ENCODE measurements around the gene SMTNL2.

SMTNL2 gene

DNA sequence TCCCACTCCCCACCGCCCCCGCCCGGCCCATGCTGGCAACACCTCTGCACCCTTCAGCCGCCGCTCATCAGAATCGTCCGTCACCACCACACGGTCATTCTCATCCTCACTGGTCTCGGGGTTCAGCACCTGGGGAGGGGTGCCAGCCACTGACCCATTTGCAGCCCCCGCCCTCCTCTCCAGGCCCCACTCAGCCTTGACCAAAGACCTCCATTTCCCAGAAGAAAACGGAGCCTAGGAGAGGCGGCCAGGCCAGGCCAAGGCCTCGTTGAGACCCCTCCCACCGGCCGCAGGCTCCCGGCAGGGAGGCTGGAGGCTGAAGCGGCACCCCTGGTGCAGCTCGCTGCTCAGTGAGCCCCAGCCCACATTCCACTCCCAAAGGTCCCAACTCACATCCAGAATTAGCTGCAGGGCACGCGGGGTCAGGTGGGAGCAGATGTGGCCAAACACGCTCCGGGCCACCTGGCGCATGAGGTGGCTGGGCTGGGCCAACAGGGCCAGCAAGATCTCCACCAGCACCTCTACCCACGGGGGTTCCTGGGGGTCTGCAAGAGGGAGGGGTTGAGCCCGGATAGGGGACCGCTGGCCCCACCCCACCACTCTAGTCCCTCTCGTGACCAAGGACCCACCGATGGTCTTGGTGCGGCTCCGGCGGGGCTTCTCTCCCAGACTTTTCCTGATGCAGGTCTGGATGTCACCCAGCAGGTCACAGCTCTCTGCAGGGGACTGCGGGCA is 38.9 kb upstream of the SMTNL2 start:
- DNase-seq = no peak

DNA sequence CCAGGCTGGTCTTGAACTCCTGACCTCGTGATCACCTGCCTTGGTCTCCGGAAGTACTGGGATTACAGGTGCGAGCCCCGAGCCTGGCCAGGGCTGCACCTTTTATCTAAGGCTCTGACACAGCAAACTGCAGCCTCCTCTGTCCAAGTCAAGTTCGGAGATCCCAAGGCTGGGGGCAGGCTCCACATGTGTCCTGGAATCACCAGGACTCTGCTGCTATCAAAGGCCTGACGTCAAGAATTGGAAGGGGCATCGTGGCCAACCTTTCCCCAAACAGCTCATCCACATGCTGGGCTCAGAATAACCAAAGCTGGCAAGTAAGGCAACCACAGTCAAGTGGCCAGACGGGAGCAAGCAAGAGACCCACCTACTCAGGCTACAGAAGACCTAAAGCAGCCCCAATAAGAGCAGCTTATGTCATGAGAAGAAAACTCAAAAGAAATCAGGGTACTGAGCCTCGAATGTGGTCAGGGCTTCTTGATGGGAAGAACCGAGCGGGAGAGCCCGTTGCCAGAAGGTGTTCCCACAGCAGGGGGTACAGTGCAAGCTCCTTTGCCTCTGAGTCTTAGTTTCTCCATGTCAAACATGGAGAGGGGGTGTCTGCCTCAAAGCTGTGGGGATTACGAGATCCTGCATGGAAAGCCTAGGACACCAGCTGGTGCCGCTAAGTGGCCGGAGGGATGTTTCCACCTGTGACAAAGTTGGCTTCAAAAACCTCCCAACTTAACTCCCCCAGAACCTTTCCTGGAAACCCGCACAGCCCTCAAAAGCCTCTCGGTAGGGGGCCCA is 37.0 kb upstream of the SMTNL2 start:
- no peak for DNase-seq

DNA sequence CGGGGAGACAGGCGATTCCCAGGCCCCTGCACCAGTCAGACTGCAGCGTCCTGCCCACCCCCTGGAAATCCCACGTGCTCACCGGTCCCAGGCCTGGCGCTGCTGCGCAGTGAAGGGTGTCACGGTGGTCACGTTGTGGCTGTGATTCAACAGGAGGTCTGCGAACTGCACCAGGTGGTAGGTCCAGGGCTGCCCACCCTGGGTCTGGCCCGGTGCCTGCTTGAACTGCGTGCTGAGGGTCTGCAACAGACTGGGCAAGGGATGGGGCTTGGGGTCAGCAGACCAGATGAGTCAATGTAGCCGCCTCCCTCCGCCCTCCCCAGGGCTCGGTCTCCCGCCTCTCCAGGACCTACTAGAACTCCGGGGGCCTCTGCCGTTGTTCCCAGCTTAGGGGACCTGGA is 36.3 kb upstream of the SMTNL2 start:
- DNase-seq = no peak

DNA sequence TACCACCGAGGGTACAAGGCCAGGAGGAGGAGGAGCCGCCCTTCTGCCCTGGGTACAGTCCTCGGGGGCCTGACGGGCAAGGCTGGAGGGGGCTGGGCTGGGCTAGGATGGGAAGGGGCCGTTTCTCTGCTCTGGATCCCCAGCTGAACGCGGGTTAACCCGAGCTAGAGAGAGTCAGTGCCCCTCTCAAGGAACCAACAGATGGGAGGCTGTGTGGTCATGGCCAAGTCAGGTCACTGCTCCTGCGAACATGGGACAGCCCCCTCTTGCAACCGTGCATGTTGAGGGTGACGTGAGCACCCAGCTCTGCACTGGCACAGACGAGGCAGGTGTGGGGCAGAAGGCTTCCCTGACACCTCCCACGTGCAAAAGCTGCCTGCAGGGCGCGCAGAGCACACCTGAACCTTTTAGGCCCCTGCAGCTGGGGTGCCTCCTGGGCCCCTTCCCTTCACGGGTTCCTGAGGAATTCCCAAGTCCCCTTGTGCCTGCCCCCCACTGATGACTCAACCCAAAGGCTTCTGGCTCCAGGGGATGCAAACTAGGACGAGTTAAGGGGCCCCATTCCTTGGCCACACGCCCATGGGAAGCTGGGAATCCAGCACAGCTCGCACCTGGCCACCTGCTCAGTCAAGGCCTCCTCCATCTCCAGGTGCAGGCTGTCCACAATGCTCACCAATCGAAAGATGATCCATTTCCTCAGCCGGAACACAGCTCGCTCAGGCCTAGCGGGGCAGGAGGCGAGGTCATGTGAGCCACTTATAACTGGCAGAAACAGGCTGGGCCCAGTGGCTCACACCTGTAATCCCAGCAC is 35.4 kb upstream of the SMTNL2 start:
- DNase-seq = no peak

DNA sequence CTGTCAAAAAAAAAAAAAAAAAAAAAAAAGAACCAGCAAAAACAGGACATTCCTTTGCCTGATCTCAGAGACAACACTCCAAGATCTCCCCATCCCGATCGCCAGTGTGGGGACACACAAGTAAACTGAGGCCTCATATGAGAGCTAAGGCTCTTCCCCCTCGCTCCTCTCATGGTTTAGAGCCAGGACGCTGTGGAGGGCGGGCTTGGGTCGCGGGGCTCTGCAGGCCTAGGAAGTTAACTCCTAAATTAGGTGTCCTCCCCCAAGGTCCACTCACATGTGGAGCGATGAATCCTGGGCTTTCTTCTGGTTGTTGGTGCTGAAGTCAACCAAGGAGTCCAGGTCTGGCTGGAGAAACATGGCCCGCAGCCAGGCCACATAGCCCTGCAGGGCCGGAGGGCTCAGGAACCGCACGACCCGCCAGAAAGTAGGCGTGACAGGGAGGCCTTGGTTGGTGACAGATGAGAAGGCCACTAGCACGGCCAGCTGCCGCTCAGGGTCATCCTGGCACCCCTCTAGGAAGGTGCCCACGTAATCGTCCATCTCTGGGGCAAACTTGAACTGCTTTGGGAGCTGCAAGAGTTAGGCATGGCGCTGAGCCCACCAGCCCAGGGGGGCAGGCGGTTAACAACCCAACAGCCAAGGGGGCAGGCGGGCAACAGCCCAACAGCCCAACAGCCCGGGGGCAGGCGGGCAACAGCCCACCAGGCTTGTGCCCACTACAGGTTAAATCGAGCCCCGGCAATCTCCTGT is 34.4 kb upstream of the SMTNL2 start:
- DNase-seq = no peak

DNA sequence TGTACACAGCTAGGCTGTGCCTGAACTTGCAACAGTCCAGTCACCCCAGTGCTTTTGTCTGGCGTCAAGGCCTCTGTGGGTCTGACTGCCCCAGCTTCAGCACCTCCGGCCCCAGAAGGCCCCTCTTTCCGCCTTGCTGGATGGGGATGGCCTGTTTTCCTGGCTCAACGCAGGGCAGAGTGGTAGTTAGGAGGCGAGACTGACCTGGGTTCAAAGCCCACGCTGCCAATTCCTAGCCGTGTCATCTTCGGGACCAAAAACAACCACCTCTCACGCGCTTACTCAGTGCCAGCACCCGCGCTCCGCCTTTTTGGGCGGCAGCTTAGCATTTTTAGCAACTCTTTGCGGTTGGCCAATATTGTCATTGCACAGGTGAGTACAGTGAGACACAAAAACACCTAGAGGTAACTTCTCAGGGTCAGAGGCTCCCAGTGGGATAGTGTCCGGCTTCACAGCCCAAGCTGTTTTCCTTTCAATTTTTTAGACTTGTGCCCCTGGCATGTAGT is 33.7 kb upstream of the SMTNL2 start:
- DNase-seq = no peak

DNA sequence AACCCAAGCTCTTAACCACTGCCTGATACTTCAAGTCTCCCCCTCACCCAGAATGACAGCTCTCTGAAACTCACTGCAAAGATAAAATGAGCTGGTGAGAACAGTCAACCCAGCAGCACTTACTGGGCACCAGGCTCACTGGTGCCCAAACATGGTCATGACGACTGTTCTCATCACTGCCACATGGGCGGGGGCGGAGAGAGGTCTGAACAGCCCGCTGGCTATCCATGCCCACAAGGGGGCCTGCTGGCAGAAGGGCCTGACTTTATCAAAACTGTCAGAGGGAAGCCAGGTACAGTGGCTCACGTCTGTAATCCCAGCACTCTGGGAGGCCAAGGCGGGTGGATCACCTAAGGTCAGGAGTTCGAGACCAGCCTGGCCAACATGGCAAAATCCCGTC is 33.2 kb upstream of the SMTNL2 start:
- DNase-seq = no peak

DNA sequence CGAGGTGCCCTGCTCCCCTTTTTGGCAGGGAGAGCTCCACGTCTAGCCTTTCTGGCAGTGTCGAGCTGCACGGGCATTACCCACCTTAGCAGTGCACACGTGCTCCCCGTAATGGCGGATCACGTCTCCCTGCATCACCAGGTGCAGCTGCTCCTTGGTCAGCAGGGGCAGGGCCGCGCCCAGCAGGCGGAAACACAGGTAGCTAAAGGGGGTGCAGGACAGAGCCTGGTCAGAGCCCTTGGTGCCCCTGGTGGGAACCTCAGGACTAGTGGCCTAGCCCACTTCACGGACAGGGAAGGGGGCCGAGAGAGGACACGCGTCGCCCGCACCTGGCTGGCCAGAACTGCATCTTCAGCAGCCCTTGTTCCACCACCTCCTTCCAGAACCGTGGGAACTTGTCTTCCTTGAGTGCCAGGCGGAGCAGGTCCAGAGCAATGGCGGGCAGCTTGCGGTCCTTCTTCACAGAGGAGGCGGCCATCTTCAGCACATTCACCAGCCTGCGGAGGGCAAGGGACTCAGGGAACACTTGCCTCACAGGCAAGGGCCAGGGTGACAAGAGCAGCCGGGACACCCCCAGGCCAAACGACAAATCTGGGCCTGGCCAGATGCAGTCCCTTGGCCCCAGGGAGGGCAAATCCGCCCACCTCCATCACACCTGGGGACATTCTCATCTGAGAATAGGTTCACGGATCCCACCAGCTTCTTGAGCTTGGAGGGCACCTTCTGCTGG is 32.4 kb upstream of the SMTNL2 start:
- no peak for DNase-seq

DNA sequence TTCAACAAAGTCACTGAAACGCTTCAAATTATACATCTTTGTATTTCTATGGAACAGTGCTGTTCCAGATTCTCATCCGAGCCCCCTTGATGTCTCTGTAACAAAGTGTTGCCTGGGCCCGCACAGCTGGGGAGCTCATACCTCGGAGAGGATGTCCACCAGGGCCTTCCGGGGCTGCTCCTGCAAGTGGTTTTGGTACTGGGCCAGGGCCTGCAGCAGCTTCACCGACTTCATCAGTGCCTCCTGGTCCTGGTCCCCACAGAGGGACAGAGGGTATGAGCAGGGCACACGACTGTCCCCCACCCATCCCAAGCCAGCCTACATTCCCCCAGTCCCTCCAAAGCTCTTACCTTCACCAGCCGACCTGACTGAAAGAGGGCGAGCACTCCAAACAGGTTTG is 30.7 kb upstream of the SMTNL2 start:
- no peak for DNase-seq

DNA sequence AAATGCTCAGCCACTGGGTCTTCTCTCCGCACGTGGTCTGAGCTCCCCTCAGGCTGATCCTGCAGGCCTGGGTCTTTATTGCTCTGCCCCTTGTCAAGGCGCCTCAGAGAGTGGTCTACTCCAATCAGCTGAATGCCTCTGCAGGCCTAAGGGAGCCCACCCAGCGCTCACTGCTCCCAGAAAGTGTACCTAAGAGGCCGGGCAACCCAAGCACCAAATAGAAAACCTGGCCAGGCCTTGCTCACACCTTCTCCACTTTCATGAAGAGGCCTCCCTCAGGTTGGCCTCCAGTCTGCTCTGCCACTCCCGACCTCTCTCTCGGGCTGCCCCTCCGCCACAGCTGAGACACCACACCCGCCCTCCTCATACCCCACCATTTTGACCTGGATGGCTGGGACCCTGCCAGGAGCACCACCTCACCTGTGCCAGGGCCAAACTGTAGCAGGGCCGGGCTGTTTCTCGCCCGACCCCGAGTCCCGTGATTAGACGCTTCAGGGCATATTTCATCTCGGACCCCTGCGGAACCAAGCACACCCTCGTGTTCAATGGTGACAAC is 29.8 kb upstream of the SMTNL2 start:
- no peak for DNase-seq

DNA sequence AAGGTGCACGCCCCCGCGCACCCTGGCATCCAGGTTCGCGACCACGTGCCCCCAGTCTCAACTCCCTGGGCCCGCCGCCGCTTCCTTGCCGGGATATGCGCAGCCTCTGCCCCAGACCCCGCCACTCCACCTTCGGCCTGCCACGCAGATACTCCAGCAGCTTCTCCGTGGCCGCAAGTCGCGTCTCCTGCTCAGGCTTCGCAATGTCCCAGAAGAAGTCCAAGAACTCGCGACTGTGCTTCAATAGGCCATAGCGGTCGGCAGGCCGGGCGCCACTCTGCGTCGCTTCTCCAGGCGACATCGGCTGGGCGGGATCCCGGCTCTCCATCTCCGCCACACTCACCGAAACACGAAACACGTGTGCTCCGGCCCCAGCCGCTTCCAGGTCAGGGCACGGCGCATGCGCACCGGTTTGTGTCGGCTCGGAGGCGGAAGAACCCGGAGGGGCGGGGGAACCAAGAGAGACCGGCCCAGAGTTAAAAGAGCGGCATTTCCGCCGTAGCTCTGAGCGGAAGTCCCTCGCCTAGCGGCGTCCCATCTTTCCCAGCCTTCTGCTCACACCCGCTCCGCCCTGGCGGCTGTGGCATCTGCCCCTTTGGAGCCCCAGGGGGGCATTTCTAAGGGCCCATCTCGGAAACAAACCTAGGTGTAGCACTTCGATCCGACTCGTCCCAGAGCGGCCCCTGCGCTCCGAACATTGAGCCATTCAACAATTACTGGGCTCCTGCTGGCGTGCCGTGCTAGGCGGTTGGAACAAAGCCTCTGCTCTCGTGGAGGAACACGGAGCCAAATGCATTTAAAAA is 29.1 kb upstream of the SMTNL2 start, which contains the start of gene MYBBP1A:
Gene MYBBP1A (minus strand): TSS at position 388 of the 803 bp plus-strand sequence. CDS start 60 bp downstream, at position 328.
- peak; percentile 92 for DNase-seq

DNA sequence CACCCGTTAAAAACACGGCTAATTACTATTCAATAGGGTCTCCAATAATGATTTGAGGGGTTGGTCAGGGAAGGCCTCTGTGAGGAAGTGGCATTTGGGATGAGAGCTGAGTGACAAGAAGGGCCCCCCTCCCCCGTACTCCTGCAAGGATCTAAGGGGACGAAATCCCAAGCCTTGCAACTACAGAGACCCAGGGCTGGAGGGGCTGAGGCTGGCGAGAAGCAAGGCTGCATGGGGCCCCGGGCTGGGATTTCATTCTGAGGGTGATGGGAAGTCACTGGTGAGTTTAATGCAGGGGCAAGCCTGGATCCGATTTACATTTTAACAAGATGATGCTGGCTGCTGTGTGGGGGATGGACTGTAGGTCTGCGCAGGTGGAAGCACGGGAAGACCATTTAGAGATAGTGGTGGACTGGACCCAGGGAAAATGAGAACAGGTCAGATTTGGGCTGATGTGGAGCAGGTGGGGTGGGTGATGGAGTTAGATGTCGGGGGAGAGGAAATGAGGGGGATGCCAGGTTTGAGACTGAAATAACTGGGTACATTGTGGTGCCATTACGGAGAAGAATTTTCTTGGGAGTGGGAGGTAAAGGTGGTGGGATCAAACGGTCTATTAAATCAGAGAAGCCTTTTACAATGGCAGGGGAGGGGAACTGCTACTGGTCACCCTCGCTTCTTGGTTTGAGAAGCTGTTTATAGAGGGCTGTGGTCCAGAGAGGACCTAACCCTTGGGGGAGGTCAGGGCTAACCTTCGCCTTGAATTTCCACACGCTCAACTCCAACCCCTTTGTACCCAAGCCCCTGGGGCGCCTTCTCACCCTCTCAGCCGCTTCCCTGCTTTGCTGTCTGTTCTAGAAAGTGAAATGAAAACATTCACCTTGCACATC is 28.2 kb upstream of the SMTNL2 start:
- no peak for DNase-seq

DNA sequence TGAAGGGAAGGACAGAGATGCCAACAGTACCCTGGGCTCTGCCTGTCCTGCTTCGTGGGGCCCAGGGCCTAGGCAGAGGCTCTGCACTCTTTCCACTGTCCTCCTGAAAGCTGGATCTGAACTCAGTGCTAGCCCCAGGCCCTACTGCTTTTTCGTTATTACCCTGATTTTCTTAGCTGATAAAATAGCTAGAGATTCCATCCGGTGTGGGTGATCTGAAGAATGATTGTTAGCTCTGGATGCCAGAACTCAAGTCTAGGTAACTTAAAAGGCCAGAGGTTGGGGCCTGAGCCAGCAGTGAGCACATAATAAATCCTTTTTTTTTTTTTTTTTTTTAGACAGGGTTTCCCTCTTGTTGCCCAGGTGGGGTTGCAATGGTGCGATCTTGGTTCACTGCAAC is 27.3 kb upstream of the SMTNL2 start:
- DNase-seq = no peak

DNA sequence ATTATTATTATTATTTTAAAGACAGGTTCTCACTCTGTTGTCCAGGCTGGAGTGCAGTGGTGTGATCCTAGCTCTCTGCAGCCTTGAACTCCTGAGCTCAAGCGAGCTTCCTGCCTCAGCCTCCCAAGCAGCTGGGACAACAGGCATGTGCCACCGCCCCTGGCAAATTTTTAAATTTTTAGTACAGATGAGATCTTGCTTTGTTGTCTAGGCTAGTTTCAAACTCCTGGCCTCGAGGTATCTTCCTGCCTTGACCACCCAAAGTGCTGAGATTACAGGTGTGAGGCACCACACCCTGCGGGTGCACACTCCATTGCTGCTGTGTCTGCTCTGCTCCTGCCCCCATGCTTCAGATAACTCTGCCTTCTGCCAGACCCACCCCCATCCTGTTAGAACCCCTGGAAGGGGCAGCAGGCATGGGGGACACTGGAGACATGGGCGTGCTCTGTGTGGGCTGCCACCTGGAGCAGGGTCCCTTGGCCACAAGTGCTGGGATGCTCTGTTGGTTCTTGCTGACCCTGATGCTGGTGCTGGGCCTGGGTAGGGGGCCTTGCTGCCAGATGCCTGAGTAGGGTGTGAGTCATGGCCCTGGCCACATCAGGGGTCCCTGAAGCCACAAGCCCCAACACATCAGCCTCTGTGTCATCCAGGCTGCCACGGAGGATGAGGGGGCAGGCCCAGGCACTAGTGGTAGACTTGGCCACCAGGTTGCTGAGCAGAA is 26.5 kb upstream of the SMTNL2 start:
- no peak for DNase-seq

DNA sequence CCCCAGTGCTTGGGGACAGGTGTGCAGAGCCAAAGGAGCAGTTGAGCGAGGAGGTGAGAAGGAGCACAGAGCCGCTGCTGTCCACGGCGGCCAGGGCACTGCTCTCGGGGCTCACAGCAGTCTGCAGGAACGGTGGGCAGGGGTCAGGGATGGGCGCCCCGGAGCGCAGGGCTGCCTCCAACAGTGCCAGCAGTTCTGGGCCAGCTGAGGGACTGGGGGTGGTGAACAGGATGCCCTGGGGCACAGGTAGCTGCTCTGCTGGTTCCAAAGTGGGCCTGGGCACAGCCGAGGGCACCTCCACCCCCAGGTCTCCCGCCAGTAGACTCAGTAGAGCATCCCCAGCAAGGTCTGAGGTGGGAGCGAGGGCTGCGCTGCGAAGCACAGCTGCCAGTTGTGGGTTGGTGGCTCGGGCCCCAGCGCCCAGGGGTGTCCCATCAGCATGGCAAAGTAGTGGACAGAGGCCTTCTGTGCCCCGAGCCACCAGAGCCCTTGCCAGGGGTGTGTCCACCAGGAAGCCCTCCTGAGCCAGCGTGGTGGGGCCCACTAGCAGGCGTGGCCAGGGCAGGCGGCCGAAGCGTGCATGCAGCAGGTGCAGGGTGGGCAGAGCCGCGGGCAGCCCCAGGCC is 25.9 kb upstream of the SMTNL2 start:
- DNase-seq = no peak

DNA sequence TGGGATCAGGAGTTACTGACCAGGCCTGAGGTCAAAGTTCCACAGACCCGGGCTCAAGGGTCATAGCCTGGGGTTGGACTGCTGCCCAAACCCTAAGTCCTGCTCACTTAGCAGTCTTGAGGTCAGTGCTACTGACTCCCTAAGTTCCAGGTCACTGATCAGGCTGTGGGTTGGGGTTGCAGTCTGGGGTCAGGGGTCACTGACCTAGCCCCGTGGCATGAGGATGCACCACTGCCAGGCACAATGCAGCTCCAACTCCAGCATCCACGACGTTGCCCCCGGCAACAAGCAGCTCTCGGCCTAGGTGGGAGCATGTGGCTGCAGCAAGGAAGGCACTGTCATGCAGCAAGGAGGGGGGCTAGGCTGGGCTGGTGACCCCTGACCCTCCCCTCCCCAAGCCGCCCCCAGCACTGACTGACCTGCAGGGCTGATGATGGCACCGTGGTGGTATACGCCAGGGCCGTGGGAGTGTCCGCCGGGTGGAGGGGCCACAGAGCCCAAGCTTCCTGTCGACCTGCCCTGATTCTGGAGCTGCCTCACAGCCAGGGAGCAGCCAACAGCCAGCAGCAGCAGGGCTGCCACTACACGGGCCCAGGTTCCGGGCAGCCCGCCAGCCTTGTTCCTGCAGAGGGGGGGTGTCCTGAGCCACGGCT is 25.1 kb upstream of the SMTNL2 start:
- no peak for DNase-seq

DNA sequence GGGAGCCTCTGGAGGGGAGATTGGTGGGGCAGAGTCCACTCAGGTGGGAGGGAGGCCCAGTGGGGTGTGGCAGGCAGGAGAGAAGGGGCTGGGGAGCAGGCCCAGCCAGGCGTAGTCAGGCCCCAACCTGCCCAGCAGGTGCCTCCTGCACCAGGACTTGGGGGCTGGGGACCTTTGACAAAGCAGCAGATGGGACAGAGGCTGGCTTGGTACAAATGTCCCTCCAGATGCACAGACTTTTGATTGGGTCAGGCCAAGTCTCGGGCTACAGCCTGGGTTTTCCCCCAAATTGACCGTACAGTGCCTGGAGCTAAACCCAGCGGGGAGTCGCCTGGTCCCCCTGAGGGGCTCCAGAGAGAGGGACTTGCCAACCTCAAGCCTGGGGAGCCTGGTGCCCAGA is 24.4 kb upstream of the SMTNL2 start:
- no peak for DNase-seq

DNA sequence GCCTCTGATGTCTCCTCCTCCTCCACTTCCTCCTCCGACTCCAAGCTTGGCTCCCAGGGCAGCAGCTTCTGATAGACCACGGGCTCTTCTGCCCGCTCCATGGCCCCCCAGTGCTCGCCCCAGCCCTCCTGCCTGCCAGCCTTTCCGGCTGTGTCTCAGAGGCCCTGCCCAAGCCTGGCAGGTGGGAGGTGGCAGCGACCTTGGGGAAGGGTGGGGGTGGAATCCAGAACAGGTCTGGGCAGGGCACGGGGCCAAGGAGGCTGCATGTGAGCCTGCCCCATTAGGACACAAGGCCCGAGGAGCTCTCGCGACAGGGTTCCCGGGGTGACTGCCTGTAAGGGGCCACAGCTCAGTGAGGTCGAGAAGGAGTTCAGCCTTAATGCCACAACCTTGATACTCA is 23.9 kb upstream of the SMTNL2 start, which contains the start of gene GGT6:
Gene GGT6 (minus strand): TSS at position 157 of the 400 bp plus-strand sequence. CDS start 56 bp downstream, at position 101.
- DNase-seq = no peak
